Keratinocyte (primary cell): ENCODE results near the gene HLA-DPA1. TPM values are rescaled to one million over a fixed set of nuclear protein-coding genes. Genes with fewer than 3 reads are reported as not detected.

ENCODE experiments used
- DNase-seq: peaks from one replicate; pipeline ENCODE4 v3.0.0-alpha.2; 2011; ENCODE audit warnings: low read depth, missing footprints, low spot score
- FAIRE-seq: peaks from 2 replicates; lab custom pipeline; 2011; peaks lifted over from hg19 to GRCh38; lab: Jason Lieb, UNC
- H2AFZ ChIP-seq: 2 replicates; pipeline ENCODE4 v1.6.0; 2012; ENCODE audit warnings: low read length, control low read depth, inconsistent platforms; ENCODE audit not compliant: control insufficient read depth
- H3K27ac ChIP-seq: 2 replicates; pipeline ENCODE4 v1.5.1; 2011; ENCODE audit warnings: low read length; ENCODE audit not compliant: control insufficient read depth, insufficient read depth
- H3K27me3 ChIP-seq: 3 replicates; pipeline ENCODE4 v1.6.0; 2011; ENCODE audit warnings: low read length; ENCODE audit not compliant: control insufficient read depth, insufficient read depth; ENCODE audit errors: extremely low read depth
- H3K36me3 ChIP-seq, 2 experiments: 2 replicates in 1 of 2; 3 replicates in 1 of 2; pipeline ENCODE4 v1.5.1; 2011; ENCODE audit warnings: low read length in 2 of 2, mild to moderate bottlenecking in 1 of 2; ENCODE audit not compliant: control insufficient read depth in 2 of 2, insufficient read depth in 2 of 2; ENCODE audit errors: extremely low read depth in 1 of 2
- H3K4me1 ChIP-seq: 3 replicates; pipeline ENCODE4 v1.5.1; 2011; ENCODE audit warnings: low read length; ENCODE audit not compliant: control insufficient read depth, insufficient read depth; ENCODE audit errors: extremely low read depth
- H3K4me2 ChIP-seq: 3 replicates; pipeline ENCODE4 v1.6.0; 2011; ENCODE audit warnings: low read depth, low read length; ENCODE audit not compliant: control insufficient read depth, insufficient read depth; ENCODE audit errors: extremely low read depth
- H3K4me3 ChIP-seq, 3 experiments: fragments of 200-600 bp in 1 of 3; sonication (generic) in 1 of 3; 2 replicates in 2 of 3; 3 replicates in 1 of 3; pipeline ENCODE4 v1.5.1; 2011 to 2016; ENCODE audit warnings: low read length in 3 of 3, mild to moderate bottlenecking in 3 of 3, control low read depth in 2 of 3, inconsistent platforms in 1 of 3, low read depth in 1 of 3, mixed read lengths in 1 of 3, mixed run types in 1 of 3, moderate library complexity in 1 of 3; ENCODE audit not compliant: control insufficient read depth in 2 of 3, insufficient read depth in 2 of 3; ENCODE audit errors: extremely low read depth in 1 of 3
- H3K79me2 ChIP-seq: 2 replicates; pipeline ENCODE4 v1.6.0; 2012; ENCODE audit warnings: low read length; ENCODE audit not compliant: control insufficient read depth, insufficient read depth
- H3K9ac ChIP-seq: 3 replicates; pipeline ENCODE4 v1.6.0; 2011; ENCODE audit warnings: low read length; ENCODE audit not compliant: control insufficient read depth, insufficient read depth; ENCODE audit errors: extremely low read depth
- H3K9me1 ChIP-seq: 3 replicates; pipeline ENCODE4 v1.6.0; 2011; ENCODE audit warnings: low read length; ENCODE audit not compliant: control insufficient read depth, insufficient read depth; ENCODE audit errors: extremely low read depth
- H3K9me3 ChIP-seq: 2 replicates; pipeline ENCODE4 v1.5.1; 2012; ENCODE audit warnings: low read depth, low read length; ENCODE audit not compliant: control insufficient read depth
- H4K20me1 ChIP-seq: 3 replicates; pipeline ENCODE4 v1.6.0; 2011; ENCODE audit warnings: low read length; ENCODE audit not compliant: control insufficient read depth, insufficient read depth; ENCODE audit errors: extremely low read depth
- CTCF ChIP-seq, 3 experiments: IDR thresholded peaks in 1 of 3; conservative IDR thresholded peaks in 1 of 3; optimal IDR thresholded peaks in 1 of 3; 2 replicates in 2 of 3; 3 replicates in 1 of 3; pipeline versions ENCODE3 to v1.5.1; 2011; ENCODE audit warnings: low read length in 3 of 3, mild to moderate bottlenecking in 3 of 3, moderate library complexity in 2 of 3, control low read depth in 1 of 3, inconsistent platforms in 1 of 3; ENCODE audit not compliant: insufficient read depth in 2 of 3; ENCODE audit errors: extremely low read depth in 1 of 3
- EZH2 ChIP-seq: IDR thresholded peaks from one replicate; pipeline ENCODE4 v1.6.1; 2012; ENCODE audit warnings: inconsistent platforms, mild to moderate bottlenecking, low read length, moderate library complexity
- dilution Hi-C: fragments of 300-500 bp; cut with MboI; formaldehyde crosslinking; loops from one replicate; pipeline ENCODE4 v1.7.0; 2020; ENCODE audit warnings: low sequenced_read_pairs; ENCODE audit not compliant: extremely low pct_ligation_motif_present
- polyA plus RNA-seq, 5 experiments: library from polyadenylated mRNA; depleted of rRNA in 3 of 5; stranded (reverse) in 3 of 5; stranded (forward) in 1 of 5; unstranded in 1 of 5; fragments of >200 nt; gene quantifications; 1 replicate in 1 of 5; 2 replicates in 3 of 5; 3 replicates in 1 of 5; pipeline versions ENCODE4 v1.2.1 to v1.2.3, GENCODE V29; 2011 to 2012; ENCODE audit warnings: missing spikeins in 2 of 5, low read depth in 1 of 5, low replicate concordance in 1 of 5

HLA-DPA1 gene
- polyA plus RNA-seq, 1 donor (not counting 4 experiments of a cell fraction or from before 2014, with no cell fraction given): 0.09 TPM

- TF ChIP-seq EZH2: no peak
- no peak for TF ChIP-seq CTCF (optimal IDR thresholded peaks at IDR 0.05 in 1 of 3, IDR thresholded peaks at IDR 0.05 in 1 of 3, conservative IDR thresholded peaks at IDR 0.05 in 1 of 3; ENCODE audit: extremely low read depth in 1 of 3, insufficient read depth in 2 of 3, low read length in 3 of 3)
- H3K4me2 ChIP-seq: no peak overlapping the region
Observed at GRCh38 chr6:33061987-33062386, 11.5 kb downstream of the HLA-DPA1 start.

GRCh38 chr6:33057222-33058150, 16.0 kb downstream of the HLA-DPA1 start:
- no peak overlapping the region for H3K27ac ChIP-seq
- H2AFZ ChIP-seq: no peak overlapping the region
- no peaks in the 10 kb centered on the region for H3K9me1 ChIP-seq
- dilution Hi-C loops: no loop called here
- no peaks in the 10 kb centered on the region for H3K27me3 ChIP-seq
- no peaks in the 10 kb centered on the region for H3K4me1 ChIP-seq
- no peak overlapping the region for H3K4me3 ChIP-seq
- no peaks in the 10 kb centered on the region for H4K20me1 ChIP-seq
- no peak for TF ChIP-seq EZH2
- TF ChIP-seq CTCF (optimal IDR thresholded peaks at IDR 0.05 in 1 of 3, IDR thresholded peaks at IDR 0.05 in 1 of 3, conservative IDR thresholded peaks at IDR 0.05 in 1 of 3; ENCODE audit: extremely low read depth in 1 of 3, insufficient read depth in 2 of 3, low read length in 3 of 3): no peak
- FAIRE-seq: no peak
- H3K9me3 ChIP-seq: no peaks in the 10 kb centered on the region
- no peak overlapping the region for H3K4me2 ChIP-seq
- no peak for DNase-seq
- no peaks in the 10 kb centered on the region for H3K79me2 ChIP-seq
- H3K9ac ChIP-seq: no peak overlapping the region
- no peaks in the 10 kb centered on the region for H3K36me3 ChIP-seq

More at GRCh38 chr6:33061987-33062386, 11.5 kb downstream of the HLA-DPA1 start:
- H3K27me3 ChIP-seq: peaks cover 4% of the 10 kb centered on the region
- no peaks in the 10 kb centered on the region for H3K79me2 ChIP-seq
- H2AFZ ChIP-seq: no peak overlapping the region
- dilution Hi-C loops: no loop called here
- H3K9ac ChIP-seq: no peak overlapping the region
- no peaks in the 10 kb centered on the region for H4K20me1 ChIP-seq
- no peaks in the 10 kb centered on the region for H3K9me1 ChIP-seq
- H3K36me3 ChIP-seq: no peaks in the 10 kb centered on the region
- no peaks in the 10 kb centered on the region for H3K9me3 ChIP-seq
- no peak for FAIRE-seq
- no peaks in the 10 kb centered on the region for H3K4me1 ChIP-seq
- H3K27ac ChIP-seq: no peak overlapping the region
- DNase-seq: no peak
- H3K4me3 ChIP-seq: no peak overlapping the region
